GM21381 (cell line): ENCODE results near the gene RAD52.
A peak's percentile ranks its signal among the peaks of the same experiment; 100 is the strongest.

ENCODE experiments used
- ATAC-seq: cut with Tn5 transposase; IDR thresholded peaks from one replicate; pipeline ENCODE4 v1.9.1; 2021; ENCODE audit warnings: mild to moderate bottlenecking, moderate library complexity; ENCODE audit not compliant: unreplicated experiment

RAD52 gene

DNA sequence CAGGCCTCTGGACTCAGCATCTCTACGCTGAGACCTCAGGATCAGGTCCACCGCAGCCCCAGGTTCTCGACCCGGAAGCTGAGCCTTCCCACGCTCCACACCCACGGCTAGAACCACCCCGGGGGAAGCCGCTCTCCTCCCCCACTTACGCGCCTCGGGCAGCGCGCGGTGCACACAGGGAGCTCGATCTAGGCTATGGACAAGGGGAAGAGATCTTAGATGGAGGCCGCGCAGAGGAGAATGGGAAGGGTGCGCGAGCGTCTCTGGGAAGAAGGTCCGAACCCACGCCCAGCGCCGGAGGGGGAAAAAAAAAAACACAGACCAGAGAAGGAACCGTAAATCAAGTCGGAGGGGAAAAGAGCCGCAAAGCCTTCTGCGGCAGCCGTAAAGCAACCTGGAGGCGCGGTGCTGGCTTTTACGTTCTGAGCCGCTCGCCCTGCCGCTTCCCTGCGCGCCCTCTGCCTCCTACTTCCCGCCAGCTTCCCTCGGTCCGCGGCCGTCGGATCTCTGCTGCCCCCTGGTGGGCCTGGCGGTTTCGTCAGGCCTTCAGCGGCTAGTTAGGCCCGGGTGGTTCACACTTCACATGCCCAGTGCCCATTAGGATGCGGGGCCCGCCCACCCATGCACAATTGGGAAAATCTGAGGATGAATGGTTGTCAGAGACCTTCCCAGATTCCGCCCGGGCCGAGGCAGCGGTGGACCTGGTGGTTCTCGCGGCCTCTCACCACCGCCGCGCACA lies at the start of gene RAD52:
Gene RAD52 (minus strand): TSS at position 242 of the 739 bp plus-strand sequence. CDS start 16,636 bp downstream, outside the sequence.
- peak; percentile 87 for ATAC-seq

- peak; percentile 52 for ATAC-seq
These were observed 48.8 kb upstream of the RAD52 start for GRCh38 chr12:998020-998874.

- no peak for ATAC-seq
These were observed 48.0 kb upstream of the RAD52 start for GRCh38 chr12:997505-997904.

- ATAC-seq, result no peak
These were observed 47.4 kb upstream of the RAD52 start for GRCh38 chr12:996881-997280.

- ATAC-seq, result no peak
These were observed 43.2 kb upstream of the RAD52 start for GRCh38 chr12:992647-993046.

DNA sequence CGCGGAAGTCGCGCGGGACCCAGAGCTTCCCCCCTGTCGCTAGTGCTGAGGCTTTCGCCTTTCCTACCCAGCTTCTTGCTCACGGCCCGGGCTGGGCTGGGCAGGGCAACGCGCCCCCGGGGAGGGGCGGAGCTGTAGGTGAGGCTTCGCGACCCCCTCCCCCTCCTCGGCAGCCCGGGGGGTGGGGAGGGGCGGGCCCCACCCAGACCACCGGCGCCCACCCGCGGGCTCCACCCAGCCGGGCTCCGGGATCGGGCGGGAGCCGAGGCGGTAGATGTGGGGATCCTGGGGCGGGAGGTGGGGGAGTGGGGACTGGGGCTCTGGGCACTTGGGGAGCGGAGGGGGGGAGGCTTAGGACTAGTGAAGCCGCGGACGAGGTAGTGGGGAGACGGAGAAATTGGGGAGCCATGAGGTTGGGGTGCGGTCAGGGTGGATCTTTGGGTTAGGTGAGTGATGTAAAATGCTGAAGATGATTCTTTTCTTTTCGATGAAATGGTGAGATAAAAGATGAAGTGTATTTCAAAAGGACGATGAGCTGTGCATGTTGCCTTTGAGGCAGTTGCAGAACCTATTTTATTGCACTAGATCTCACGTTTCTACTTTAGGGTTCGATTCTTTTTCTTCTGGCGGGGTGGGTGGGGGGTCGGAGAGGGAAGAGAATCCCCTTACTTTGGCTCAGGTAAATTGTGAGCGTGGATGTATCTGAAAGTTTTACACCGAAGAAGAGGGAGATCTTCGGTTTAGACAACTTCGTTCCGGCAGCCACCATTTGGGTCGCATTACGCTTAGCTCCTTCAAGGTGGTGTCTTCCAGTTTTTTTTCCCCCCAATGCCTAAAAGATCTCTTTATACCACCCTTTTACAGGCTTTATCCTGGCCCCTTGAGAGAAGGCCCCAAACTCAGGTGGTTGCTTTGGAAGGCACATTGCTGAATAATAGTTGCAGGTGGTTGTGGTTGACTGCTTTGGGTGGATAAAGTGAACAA lies 42.1 kb upstream of the RAD52 start:
- peak; percentile 45 for ATAC-seq

DNA sequence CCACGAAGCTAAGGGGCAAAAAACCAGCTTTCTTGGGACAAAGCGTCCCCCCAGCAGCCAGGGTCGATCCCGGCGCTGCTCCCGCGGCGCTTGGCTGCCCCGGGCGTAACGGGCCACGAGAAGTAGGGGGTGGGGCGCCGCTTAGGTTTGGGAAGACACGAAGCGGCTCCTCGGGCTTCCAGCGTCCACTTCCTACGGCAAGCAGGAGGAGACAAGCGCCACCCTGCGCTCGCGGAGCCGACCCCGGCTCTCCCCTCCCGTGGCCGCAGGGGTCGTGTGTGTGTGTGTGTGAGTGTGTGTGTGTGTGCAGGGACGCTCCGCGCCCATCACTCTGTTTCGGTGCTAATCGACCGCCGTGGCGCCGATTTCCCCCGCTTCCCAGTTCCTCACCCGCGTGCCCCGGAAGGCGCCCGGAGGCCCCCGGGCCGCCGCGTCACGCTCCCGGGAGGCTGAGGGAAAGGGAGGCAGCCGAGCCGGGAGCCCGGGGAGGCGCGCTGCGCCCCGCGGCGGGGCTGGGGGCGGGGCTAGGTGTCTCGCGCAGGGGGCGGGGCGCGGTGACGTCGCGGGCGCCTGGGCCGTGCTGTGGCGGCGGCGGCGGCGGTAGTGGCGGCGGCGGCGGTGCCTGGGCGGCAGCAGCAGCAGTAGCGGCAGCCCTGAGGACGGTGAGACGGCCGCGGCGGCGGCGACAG lies 41.3 kb upstream of the RAD52 start, which contains the start of gene ERC1:
Gene ERC1 (plus strand): TSS at position 563 of the 689 bp plus-strand sequence. CDS start 36,681 bp downstream, outside the sequence.
- ATAC-seq, result peak; percentile 84

DNA sequence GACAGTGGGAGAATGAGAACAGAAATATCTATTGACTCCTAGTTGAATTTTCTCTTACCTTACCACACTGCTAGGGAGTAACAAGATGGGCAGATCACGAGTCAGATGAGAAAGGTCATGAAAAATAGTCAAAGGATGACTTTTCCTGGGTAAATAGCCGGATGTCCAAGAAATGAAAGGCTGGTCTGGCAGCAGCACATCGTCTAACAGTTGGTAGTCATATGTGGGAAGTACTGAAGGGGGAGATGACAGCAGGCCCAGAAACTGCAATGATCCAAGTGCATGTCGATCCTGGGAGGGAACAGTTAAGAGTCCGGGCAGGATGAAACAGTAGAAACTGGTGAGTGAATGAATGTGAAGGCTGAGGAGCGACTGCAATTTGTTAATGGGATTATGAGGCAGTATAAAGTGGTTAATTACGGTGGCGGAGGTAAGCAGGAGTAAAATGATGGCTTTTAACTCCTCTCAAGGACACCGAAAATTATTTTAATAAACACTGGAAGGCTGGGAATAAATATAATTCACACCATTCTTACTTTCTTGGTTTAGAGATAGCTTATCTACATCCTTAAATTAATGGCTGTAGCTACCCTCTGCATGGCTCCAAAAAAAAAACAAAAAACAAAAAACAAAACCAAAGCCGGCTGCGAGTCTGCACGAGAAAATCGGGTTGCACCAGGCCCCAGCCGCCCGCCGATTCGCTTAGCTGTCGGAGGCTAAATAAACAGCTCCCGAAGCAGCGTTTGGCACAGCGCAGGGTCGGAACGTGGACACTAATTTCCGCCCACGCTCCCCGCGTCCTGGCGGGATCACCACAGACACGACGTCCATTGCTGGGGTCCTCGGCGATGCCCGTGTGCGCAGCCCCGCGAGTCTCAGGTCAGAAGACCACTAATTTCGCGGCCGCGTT lies 40.5 kb upstream of the RAD52 start:
- peak; percentile 21 for ATAC-seq

DNA sequence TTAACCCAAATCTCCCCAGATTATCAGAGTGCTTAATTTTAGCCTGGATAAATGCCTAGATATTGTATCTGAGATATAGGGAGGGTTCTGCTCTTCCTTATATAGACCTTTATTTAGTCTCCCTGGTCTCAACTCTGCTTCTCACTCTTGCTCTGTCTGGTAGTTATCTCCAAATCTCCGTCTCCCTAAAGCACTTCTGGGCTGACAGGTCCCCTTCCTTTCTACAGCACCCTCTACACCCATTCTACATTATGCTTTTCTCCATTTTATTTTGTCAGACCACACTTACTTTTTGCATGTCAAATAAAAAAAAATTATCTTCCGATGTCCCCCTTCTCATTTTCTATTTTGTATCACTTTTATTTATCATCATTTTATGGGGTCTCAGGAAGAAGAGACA lies 39.6 kb upstream of the RAD52 start:
- ATAC-seq, result no peak

- no peak for ATAC-seq
These were observed 39.2 kb upstream of the RAD52 start for GRCh38 chr12:988646-989045.

DNA sequence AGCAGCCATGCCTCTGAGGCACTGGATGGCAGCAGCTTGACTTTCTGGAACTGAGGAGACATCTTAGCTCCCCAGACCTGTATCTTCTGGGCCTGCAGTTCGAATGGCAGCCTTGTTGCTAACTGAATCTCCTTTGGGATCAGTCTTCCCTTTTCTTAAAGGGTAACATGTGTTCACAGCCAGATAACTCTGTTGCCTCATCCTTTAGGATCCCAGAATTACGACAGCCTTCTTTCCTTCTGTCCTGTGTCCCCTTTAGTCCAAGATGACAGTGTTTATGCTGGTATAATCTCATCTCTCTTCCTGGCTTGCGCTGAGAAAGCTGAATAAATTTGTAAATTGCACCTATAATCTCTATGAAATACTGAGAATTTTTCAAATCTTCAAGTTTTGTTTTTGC lies 32.5 kb upstream of the RAD52 start:
- ATAC-seq, result no peak

DNA sequence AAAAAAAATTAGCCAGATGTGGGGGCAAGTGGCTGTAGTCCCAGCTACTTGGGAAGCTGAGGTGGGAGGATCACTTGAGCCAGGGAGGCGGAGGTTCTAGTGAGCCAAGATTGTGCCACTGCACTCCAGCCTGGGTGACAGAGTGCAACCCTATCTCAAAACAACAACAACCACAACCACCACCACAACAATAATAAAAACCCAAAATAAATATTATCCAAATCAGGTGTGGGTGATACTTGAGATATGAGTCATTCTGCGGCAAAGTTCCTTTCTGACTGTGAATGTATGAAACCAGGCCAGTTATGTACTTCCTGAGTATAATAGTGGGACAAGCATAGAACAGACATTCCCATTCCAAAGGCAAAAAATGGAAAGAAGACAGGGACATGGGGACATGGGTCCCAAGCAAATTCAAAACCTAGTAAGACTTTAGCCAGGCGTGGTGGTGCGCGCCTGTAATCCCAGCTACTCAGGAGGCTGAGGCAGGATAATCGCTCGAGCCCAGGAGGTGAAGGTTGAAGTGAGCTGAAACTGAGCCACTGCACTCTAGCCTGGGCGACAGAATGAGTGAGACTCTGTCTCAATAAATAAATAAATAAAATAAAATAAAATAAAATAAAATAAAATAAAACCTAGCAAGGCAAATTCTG lies 31.8 kb upstream of the RAD52 start:
- ATAC-seq, result no peak

GRCh38 chr12:979349-979748 lies 29.9 kb upstream of the RAD52 start:
- no peak for ATAC-seq

DNA sequence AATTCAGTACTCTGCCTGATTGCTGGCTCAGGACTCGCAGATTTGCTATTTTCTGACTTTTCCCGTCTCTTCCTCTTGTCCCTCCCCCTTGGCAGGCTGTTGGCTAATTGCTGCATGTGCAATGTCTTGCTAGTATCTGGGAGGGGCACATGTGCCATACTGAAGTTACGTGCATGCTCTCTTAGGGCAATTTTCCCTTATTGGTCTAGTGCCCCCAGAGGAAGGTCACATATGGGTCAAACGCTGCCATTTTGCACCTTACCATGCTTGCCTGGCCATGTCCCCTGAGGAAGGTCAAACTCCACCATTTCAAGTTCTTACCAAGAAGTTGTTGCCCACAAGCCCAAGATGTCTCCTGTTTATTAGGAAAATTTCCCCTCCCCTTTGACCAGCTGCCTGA lies 27.7 kb upstream of the RAD52 start:
- no peak for ATAC-seq

- no peak for ATAC-seq
These were observed 27.1 kb upstream of the RAD52 start for GRCh38 chr12:976644-977043.

- no peak for ATAC-seq
These were observed 24.9 kb upstream of the RAD52 start for GRCh38 chr12:974271-974862.

- ATAC-seq, result no peak
These were observed 22.5 kb upstream of the RAD52 start for GRCh38 chr12:971991-972390.

DNA sequence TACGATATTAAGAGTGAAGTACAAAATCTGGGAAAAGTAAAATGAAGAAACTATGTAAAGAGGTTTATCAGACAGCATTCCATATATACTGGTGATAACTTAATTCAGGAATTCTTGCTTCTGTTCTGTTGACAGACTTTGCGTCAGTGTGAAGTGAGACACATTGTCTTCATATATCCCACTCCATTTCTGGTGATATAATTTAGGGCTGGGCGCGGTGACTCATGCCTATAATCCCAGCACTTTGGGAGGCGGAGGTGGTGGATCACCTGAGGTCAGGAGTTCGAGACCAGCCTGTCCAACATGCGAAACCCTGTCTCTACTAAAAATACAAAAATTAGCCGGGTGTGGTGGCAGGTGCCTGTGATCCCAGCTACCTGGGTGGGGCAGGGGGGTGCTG lies 20.3 kb upstream of the RAD52 start:
- no peak for ATAC-seq
